Activated T-helper 9 cell treated with anti-CD3 and anti-CD28 coated beads, Interleukin-2, amount 50 U/mL, for 16 hours (primary cell): Measurements from ENCODE around the gene SCYGR1.
"Not testable (repeated sequence)": the region's sequence is repeated elsewhere in the genome, so short reads cannot be mapped to it uniquely, and the experiment has no call there.

Experiments used
- DNase-seq: peaks from one replicate; pipeline ENCODE4 v3.0.0-alpha.2; 2020; ENCODE audit warnings: low read depth

The SCYGR1 gene

GRCh38 chr2:227370791-227371312, 16.9 kb downstream of the SCYGR1 start:
- no peak for DNase-seq

GRCh38 chr2:227370092-227370491, 17.7 kb downstream of the SCYGR1 start:
- no peak for DNase-seq

- DNase-seq, result no peak
Measured at GRCh38 chr2:227368574-227368973, 19.2 kb downstream of the SCYGR1 start.

- DNase-seq, result no peak
Measured at GRCh38 chr2:227367427-227367795, 20.3 kb downstream of the SCYGR1 start.

GRCh38 chr2:227366769-227367426, 20.9 kb downstream of the SCYGR1 start:
- DNase-seq, result no peak

GRCh38 chr2:227365833-227366232, 21.9 kb downstream of the SCYGR1 start:
- no peak for DNase-seq

GRCh38 chr2:227364585-227365263, 23.0 kb downstream of the SCYGR1 start:
- not testable (repeated sequence) for DNase-seq

- no peak for DNase-seq
Measured at GRCh38 chr2:227363756-227364155, 24.0 kb downstream of the SCYGR1 start.

GRCh38 chr2:227360351-227360750, 27.4 kb downstream of the SCYGR1 start:
- DNase-seq, result no peak

- no peak for DNase-seq
Measured at GRCh38 chr2:227351639-227352038, 36.1 kb downstream of the SCYGR1 start.

- no peak for DNase-seq
Measured at GRCh38 chr2:227349989-227350612, 37.6 kb downstream of the SCYGR1 start.

GRCh38 chr2:227348324-227348723, 39.4 kb downstream of the SCYGR1 start:
- no peak for DNase-seq

GRCh38 chr2:227347117-227347516, 40.6 kb downstream of the SCYGR1 start:
- DNase-seq, result no peak

GRCh38 chr2:227344231-227344630, 43.5 kb downstream of the SCYGR1 start:
- DNase-seq, result no peak

- DNase-seq, result no peak
Measured at GRCh38 chr2:227341553-227341952, 46.2 kb downstream of the SCYGR1 start.

- no peak for DNase-seq
Measured at GRCh38 chr2:227340106-227340505, 47.6 kb downstream of the SCYGR1 start.

GRCh38 chr2:227339098-227339599, 48.6 kb downstream of the SCYGR1 start:
- no peak for DNase-seq
